Stimulated activated CD8-positive, alpha-beta memory T cell treated with anti-CD3 and anti-CD28 coated beads, Interleukin-7, amount 100 ng/mL, for 24 hours (primary cell): ENCODE measurements around the gene NFIB.

Experiments used
- DNase-seq: peaks from one replicate; pipeline ENCODE4 v3.0.0-alpha.2; 2020; ENCODE audit warnings: low read depth

NFIB gene

GRCh38 chr9:14273696-14274121 lies 40.2 kb downstream of the NFIB start:
- no peak for DNase-seq

GRCh38 chr9:14272927-14273528 lies 40.9 kb downstream of the NFIB start:
- DNase-seq, result no peak

GRCh38 chr9:14271093-14271673 lies 42.8 kb downstream of the NFIB start:
- DNase-seq, result no peak

- DNase-seq, result no peak
Observed at GRCh38 chr9:14270358-14271092, 43.4 kb downstream of the NFIB start.

- DNase-seq, result no peak
Observed at GRCh38 chr9:14269916-14270315, 44.0 kb downstream of the NFIB start.

GRCh38 chr9:14263707-14264483 lies 50.0 kb downstream of the NFIB start:
- DNase-seq, result no peak

GRCh38 chr9:14262827-14263226 lies 51.1 kb downstream of the NFIB start:
- DNase-seq, result no peak

GRCh38 chr9:14261616-14262015 lies 52.3 kb downstream of the NFIB start:
- DNase-seq, result no peak

GRCh38 chr9:14260101-14260500 lies 53.8 kb downstream of the NFIB start:
- DNase-seq, result no peak

GRCh38 chr9:14258660-14259239 lies 55.2 kb downstream of the NFIB start:
- DNase-seq, result no peak

GRCh38 chr9:14258156-14258555 lies 55.8 kb downstream of the NFIB start:
- DNase-seq, result no peak

- no peak for DNase-seq
Observed at GRCh38 chr9:14256588-14256987, 57.4 kb downstream of the NFIB start.

GRCh38 chr9:14251154-14252071 lies 62.5 kb downstream of the NFIB start:
- no peak for DNase-seq

- no peak for DNase-seq
Observed at GRCh38 chr9:14250794-14251153, 63.2 kb downstream of the NFIB start.

- no peak for DNase-seq
Observed at GRCh38 chr9:14249527-14249926, 64.4 kb downstream of the NFIB start.

GRCh38 chr9:14248149-14248548 lies 65.8 kb downstream of the NFIB start:
- DNase-seq, result no peak

GRCh38 chr9:14247577-14247976 lies 66.4 kb downstream of the NFIB start:
- DNase-seq, result no peak

GRCh38 chr9:14246951-14247350 lies 67.0 kb downstream of the NFIB start:
- DNase-seq, result no peak

GRCh38 chr9:14245901-14246525 lies 67.9 kb downstream of the NFIB start:
- no peak for DNase-seq

GRCh38 chr9:14243514-14244042 lies 70.4 kb downstream of the NFIB start:
- DNase-seq, result no peak
